Mammary microvascular endothelial cell (primary cell): Measurements from ENCODE around the gene UBP1. TPM values are rescaled to one million over a fixed set of nuclear protein-coding genes. Genes with fewer than 3 reads are reported as not detected.

ENCODE experiments used
- total RNA-seq: library from RNA; depleted of rRNA; stranded (reverse); fragments of >200 nt; gene quantifications from 2 replicates; pipeline ENCODE4 v1.2.3, GENCODE V29; 2015

The UBP1 gene, protein sequence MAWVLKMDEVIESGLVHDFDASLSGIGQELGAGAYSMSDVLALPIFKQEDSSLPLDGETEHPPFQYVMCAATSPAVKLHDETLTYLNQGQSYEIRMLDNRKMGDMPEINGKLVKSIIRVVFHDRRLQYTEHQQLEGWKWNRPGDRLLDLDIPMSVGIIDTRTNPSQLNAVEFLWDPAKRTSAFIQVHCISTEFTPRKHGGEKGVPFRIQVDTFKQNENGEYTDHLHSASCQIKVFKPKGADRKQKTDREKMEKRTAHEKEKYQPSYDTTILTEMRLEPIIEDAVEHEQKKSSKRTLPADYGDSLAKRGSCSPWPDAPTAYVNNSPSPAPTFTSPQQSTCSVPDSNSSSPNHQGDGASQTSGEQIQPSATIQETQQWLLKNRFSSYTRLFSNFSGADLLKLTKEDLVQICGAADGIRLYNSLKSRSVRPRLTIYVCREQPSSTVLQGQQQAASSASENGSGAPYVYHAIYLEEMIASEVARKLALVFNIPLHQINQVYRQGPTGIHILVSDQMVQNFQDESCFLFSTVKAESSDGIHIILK
- 58.6 and 69.5 TPM in 2 replicates for total RNA-seq

DNA sequence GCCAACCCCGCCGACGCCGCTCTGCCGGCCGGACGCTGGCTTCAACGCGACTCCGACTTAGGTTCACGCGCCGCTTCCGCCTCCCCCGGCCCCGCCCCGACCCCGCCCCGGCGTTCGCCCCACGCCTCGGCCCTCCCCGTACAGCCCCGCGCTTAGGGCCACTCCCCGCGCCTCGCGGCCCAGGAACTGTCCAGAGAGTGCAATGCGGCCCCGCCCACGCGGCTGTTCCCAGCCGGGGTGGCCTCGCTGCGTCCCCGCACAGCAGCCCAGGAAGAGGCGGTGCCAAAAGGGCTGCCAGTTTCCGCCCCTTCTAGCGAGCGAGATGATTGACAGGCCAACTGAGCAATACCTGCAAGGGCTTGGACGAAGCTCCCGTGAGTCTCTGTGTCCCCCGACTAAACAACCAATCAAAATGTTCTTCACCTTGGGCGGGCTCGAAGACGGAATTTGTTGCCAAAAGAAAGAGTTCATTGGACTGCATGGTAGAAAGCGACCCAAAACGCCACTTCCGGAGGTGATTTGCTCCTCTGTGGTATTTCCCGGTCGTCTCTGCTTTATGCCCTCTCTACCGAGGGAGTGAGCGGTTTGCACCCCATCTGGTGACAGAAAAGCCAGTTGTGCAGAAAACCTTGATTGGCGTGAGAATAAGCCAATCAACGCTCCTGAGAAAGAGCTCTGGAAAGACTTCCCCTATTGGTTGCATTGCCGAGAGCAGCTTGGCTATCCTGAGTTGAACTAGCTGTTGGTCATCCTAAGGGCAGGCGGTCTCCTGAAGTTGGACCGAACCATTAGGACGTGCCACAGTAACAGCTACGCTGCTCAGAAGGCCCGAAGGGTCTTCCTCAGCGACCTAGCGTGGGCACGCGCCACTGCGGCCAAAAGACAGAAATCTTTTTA is at the start of gene UBP1:
UBP1 (minus strand) TSS at position 78 of the 897 bp plus-strand sequence. CDS start 557 bp downstream, outside the sequence.

Other genes starting within 250 kb of the UBP1 start
- gene SUSD5, start 221.6 kb downstream of the UBP1 start, total RNA-seq: 4.3 and 4.6 TPM in 2 replicates
- 17.6 and 18.1 TPM in 2 replicates for gene FBXL2, start 163.0 kb downstream of the UBP1 start, total RNA-seq